ENCODE measurements around the gene FOXO3B.
A peak's percentile ranks its signal among the peaks of the same experiment; 100 is the strongest.
"Not testable (repeated sequence)": the region's sequence is repeated elsewhere in the genome, so short reads cannot be mapped to it uniquely, and the experiment has no call there.

FOXO3B gene

DNA sequence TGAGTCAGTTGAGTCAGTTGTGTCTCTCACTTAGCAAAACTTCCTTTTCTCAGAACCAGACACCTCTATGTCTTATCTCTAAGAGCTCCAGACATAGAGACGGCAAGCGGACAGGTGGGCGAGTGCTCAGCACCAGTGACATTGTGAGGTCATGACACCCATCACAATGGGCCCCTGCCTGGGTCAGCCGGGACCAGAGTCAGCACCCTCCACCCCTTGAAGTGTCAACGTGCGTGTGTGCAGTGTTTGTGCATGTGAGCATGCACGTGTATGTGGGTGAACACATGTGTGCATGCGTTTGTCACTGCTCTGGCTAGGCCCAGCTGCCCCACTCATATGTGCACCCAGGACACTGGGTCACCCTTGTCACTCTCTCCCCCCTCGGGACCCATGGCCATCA, 37.8 kb downstream of the FOXO3B start, which contains the start of gene TBC1D28:
TSS of gene TBC1D28 (minus strand) at position 101 of the 400 bp plus-strand sequence. CDS start 3,039 bp downstream, outside the sequence.
- H3K4me3 ChIP-seq (ENCODE audit: low read length in 2 of 2); H3K4me2 ChIP-seq (ENCODE audit: insufficient read depth, low read length, poor library complexity, severe bottlenecking); H3K14ac ChIP-seq (ENCODE audit: low read length); H3K79me1 ChIP-seq (ENCODE audit: low read depth, low read length); H2BK5ac ChIP-seq (ENCODE audit: low read length); DNase-seq (ENCODE audit: low spot score); H3K9me3 ChIP-seq (replicated peaks in 1 of 2; ENCODE audit: control insufficient read depth in 2 of 2, insufficient read depth in 1 of 2, low read depth in 1 of 2, low read length in 2 of 2); H3K18ac ChIP-seq (ENCODE audit: low read length); H3K9ac ChIP-seq (ENCODE audit: low read depth, low read length, poor library complexity); H3K27ac ChIP-seq (replicated peaks; ENCODE audit: low read length); H2BK15ac ChIP-seq (ENCODE audit: low read length); H3K4ac ChIP-seq (ENCODE audit: low read length); H4K8ac ChIP-seq (ENCODE audit: low read depth, low read length); H2AK5ac ChIP-seq (ENCODE audit: low read depth, low read length); H4K91ac ChIP-seq (ENCODE audit: low read depth, low read length, poor library complexity); H3K4me1 ChIP-seq (ENCODE audit: control insufficient read depth in 2 of 2, insufficient read depth in 1 of 2, low read depth in 1 of 2, low read length in 2 of 2); H2AFZ ChIP-seq (ENCODE audit: low read length); H2BK120ac ChIP-seq (ENCODE audit: low read depth, low read length); H3K27me3 ChIP-seq (ENCODE audit: control insufficient read depth in 3 of 3, insufficient read depth in 3 of 3, low read depth in 1 of 3, low read length in 3 of 3); H3K36me3 ChIP-seq (replicated peaks in 1 of 2; ENCODE audit: control insufficient read depth in 2 of 2, insufficient read depth in 2 of 2, low read length in 2 of 2); H2BK12ac ChIP-seq (ENCODE audit: low read length): not testable (repeated sequence)
- WGBS, 2 donors (ENCODE audit: extremely low coverage in 2 of 2, insufficient read length in 2 of 2, insufficient replicate concordance in 1 of 2): no CpG with 5 or more reads among the region's 9 CpGs
- H3K23ac ChIP-seq (ENCODE audit: low read depth, low read length, poor library complexity): peak within 1 kb of the TSS; percentile 65

DNA sequence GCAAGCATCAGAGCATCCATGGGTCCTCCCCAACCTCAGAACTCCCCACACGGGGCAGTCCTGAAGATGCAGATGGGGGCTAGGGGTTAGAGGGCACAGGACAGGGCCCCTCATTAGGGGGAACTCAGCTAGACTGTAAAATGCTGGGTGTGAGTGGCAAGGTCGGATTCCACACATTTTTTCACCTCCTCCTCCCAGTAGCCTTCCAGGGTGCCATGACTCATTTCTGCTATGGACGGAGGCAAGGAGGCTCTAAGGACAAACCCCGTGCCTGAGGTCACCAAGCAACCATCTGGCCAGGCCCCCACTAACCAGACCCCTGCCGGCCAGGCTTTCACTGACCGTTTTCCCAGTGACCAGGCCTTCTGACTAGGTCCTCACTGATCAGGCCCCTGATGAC, 39.0 kb downstream of the FOXO3B start:
- not testable (repeated sequence) for H2BK15ac ChIP-seq (ENCODE audit: low read length); H2AFZ ChIP-seq (ENCODE audit: low read length); H3K4me1 ChIP-seq (ENCODE audit: control insufficient read depth in 2 of 2, insufficient read depth in 1 of 2, low read depth in 1 of 2, low read length in 2 of 2); H3K4me3 ChIP-seq (ENCODE audit: low read length in 2 of 2); H2AK5ac ChIP-seq (ENCODE audit: low read depth, low read length); H2BK12ac ChIP-seq (ENCODE audit: low read length); H3K79me1 ChIP-seq (ENCODE audit: low read depth, low read length); H3K23ac ChIP-seq (ENCODE audit: low read depth, low read length, poor library complexity); H3K27ac ChIP-seq (replicated peaks; ENCODE audit: low read length); H2BK120ac ChIP-seq (ENCODE audit: low read depth, low read length); DNase-seq (ENCODE audit: low spot score); H3K4me2 ChIP-seq (ENCODE audit: insufficient read depth, low read length, poor library complexity, severe bottlenecking); H3K27me3 ChIP-seq (ENCODE audit: control insufficient read depth in 3 of 3, insufficient read depth in 3 of 3, low read depth in 1 of 3, low read length in 3 of 3); H3K18ac ChIP-seq (ENCODE audit: low read length); H2BK5ac ChIP-seq (ENCODE audit: low read length); H3K14ac ChIP-seq (ENCODE audit: low read length); H3K9ac ChIP-seq (ENCODE audit: low read depth, low read length, poor library complexity); H3K36me3 ChIP-seq (replicated peaks in 1 of 2; ENCODE audit: control insufficient read depth in 2 of 2, insufficient read depth in 2 of 2, low read length in 2 of 2); H3K4ac ChIP-seq (ENCODE audit: low read length); H4K8ac ChIP-seq (ENCODE audit: low read depth, low read length); H4K91ac ChIP-seq (ENCODE audit: low read depth, low read length, poor library complexity); H3K9me3 ChIP-seq (replicated peaks in 1 of 2; ENCODE audit: control insufficient read depth in 2 of 2, insufficient read depth in 1 of 2, low read depth in 1 of 2, low read length in 2 of 2)
- no CpG with 5 or more reads among the region's 6 CpGs for WGBS, 2 donors (ENCODE audit: extremely low coverage in 2 of 2, insufficient read length in 2 of 2, insufficient replicate concordance in 1 of 2)

DNA sequence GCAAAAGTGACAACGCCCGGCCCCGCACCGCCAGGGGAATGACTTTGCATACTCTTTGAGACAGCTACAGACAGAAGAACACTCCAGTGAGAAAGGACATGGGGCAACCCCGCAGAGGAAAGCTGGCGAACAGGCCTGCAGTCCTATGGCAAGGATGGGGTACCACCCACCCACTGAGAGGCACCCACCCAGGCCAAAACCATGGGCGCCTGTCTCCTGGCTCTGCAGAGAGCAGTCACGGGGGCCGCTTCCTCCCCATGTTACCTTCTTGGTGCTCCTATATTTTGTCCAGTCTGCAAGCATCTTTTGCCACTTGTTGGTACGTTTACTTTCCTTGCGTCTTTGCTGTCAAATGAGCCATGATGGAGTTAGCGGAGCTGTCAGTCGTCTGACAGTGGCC, 43.8 kb downstream of the FOXO3B start:
- H2BK12ac ChIP-seq (ENCODE audit: low read length); H3K14ac ChIP-seq (ENCODE audit: low read length); H3K4me2 ChIP-seq (ENCODE audit: insufficient read depth, low read length, poor library complexity, severe bottlenecking); H3K4me1 ChIP-seq (ENCODE audit: control insufficient read depth in 2 of 2, insufficient read depth in 1 of 2, low read depth in 1 of 2, low read length in 2 of 2); H3K79me1 ChIP-seq (ENCODE audit: low read depth, low read length); DNase-seq (ENCODE audit: low spot score); H3K9me3 ChIP-seq (replicated peaks in 1 of 2; ENCODE audit: control insufficient read depth in 2 of 2, insufficient read depth in 1 of 2, low read depth in 1 of 2, low read length in 2 of 2); H2BK5ac ChIP-seq (ENCODE audit: low read length); H3K4me3 ChIP-seq (ENCODE audit: low read length in 2 of 2); H3K27ac ChIP-seq (replicated peaks; ENCODE audit: low read length); H3K27me3 ChIP-seq (ENCODE audit: control insufficient read depth in 3 of 3, insufficient read depth in 3 of 3, low read depth in 1 of 3, low read length in 3 of 3); H3K23ac ChIP-seq (ENCODE audit: low read depth, low read length, poor library complexity); H3K18ac ChIP-seq (ENCODE audit: low read length); H3K9ac ChIP-seq (ENCODE audit: low read depth, low read length, poor library complexity); H2BK15ac ChIP-seq (ENCODE audit: low read length); H2AK5ac ChIP-seq (ENCODE audit: low read depth, low read length); H2BK120ac ChIP-seq (ENCODE audit: low read depth, low read length); H2AFZ ChIP-seq (ENCODE audit: low read length); H4K91ac ChIP-seq (ENCODE audit: low read depth, low read length, poor library complexity); H3K36me3 ChIP-seq (replicated peaks in 1 of 2; ENCODE audit: control insufficient read depth in 2 of 2, insufficient read depth in 2 of 2, low read length in 2 of 2); H3K4ac ChIP-seq (ENCODE audit: low read length); H4K8ac ChIP-seq (ENCODE audit: low read depth, low read length): not testable (repeated sequence)
- WGBS, 2 donors (ENCODE audit: extremely low coverage in 2 of 2, insufficient read length in 2 of 2, insufficient replicate concordance in 1 of 2): no CpG with 5 or more reads among the region's 13 CpGs

DNA sequence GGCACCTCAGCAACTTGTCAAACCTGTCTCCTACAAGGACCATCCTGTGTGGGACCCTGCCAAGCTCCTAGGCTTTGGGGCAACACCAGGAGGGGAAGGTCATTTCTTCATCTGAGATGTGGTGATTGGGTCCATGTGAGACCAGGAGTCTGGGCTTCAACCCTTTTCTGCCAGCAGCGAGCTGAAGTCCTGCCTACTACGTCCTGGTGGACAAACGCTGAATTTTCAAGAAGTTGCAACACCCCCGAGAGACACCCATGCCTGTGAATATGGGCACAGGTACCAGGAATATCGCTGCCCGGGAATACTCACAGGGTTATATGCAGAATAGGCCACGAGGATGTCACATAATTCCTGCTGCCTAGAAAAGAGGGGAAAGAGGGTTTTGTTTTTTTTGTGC, 45.9 kb downstream of the FOXO3B start:
- DNase-seq (ENCODE audit: low spot score); H3K9me3 ChIP-seq (replicated peaks in 1 of 2; ENCODE audit: control insufficient read depth in 2 of 2, insufficient read depth in 1 of 2, low read depth in 1 of 2, low read length in 2 of 2); H2BK15ac ChIP-seq (ENCODE audit: low read length); H2AFZ ChIP-seq (ENCODE audit: low read length); H3K79me1 ChIP-seq (ENCODE audit: low read depth, low read length); H3K4me1 ChIP-seq (ENCODE audit: control insufficient read depth in 2 of 2, insufficient read depth in 1 of 2, low read depth in 1 of 2, low read length in 2 of 2); H3K27ac ChIP-seq (replicated peaks; ENCODE audit: low read length); H4K8ac ChIP-seq (ENCODE audit: low read depth, low read length); H4K91ac ChIP-seq (ENCODE audit: low read depth, low read length, poor library complexity); H2BK12ac ChIP-seq (ENCODE audit: low read length); H2AK5ac ChIP-seq (ENCODE audit: low read depth, low read length); H3K9ac ChIP-seq (ENCODE audit: low read depth, low read length, poor library complexity); H3K4me3 ChIP-seq (ENCODE audit: low read length in 2 of 2); H3K14ac ChIP-seq (ENCODE audit: low read length); H2BK5ac ChIP-seq (ENCODE audit: low read length); H3K18ac ChIP-seq (ENCODE audit: low read length); H3K4ac ChIP-seq (ENCODE audit: low read length); H3K27me3 ChIP-seq (ENCODE audit: control insufficient read depth in 3 of 3, insufficient read depth in 3 of 3, low read depth in 1 of 3, low read length in 3 of 3); H3K4me2 ChIP-seq (ENCODE audit: insufficient read depth, low read length, poor library complexity, severe bottlenecking); H3K23ac ChIP-seq (ENCODE audit: low read depth, low read length, poor library complexity); H2BK120ac ChIP-seq (ENCODE audit: low read depth, low read length); H3K36me3 ChIP-seq (replicated peaks in 1 of 2; ENCODE audit: control insufficient read depth in 2 of 2, insufficient read depth in 2 of 2, low read length in 2 of 2): not testable (repeated sequence)
- WGBS, 2 donors (ENCODE audit: extremely low coverage in 2 of 2, insufficient read length in 2 of 2, insufficient replicate concordance in 1 of 2): no CpG with 5 or more reads among the region's 7 CpGs

Measured in neuronal stem cell (in vitro differentiated cells).